22Rv1 (cell line): ENCODE results near the gene FAM135A.
"Not testable (repeated sequence)": the region's sequence is repeated elsewhere in the genome, so short reads cannot be mapped to it uniquely, and the experiment has no call there.

ENCODE experiments used
- H3K27ac ChIP-seq: fragments of 450-650 bp; 2 replicates; pipeline ENCODE4 v1.5.1; 2017
- ZFX ChIP-seq: fragments of 450-650 bp; IDR thresholded peaks from 2 replicates; pipeline ENCODE4 v1.6.1; 2017; ENCODE audit warnings: antibody characterized with exemption, borderline replicate concordance
- TF ChIP-seq, protein P1 (sequence below): fragments of 450-650 bp; IDR thresholded peaks from 2 replicates; pipeline ENCODE4 v1.5.1; 2017; ENCODE audit warnings: mild to moderate bottlenecking

The FAM135A gene

GRCh38 chr6:70470016-70470415 lies 56.7 kb downstream of the FAM135A start:
- no peak overlapping the region for H3K27ac ChIP-seq
- TF ChIP-seq, protein P1, sequence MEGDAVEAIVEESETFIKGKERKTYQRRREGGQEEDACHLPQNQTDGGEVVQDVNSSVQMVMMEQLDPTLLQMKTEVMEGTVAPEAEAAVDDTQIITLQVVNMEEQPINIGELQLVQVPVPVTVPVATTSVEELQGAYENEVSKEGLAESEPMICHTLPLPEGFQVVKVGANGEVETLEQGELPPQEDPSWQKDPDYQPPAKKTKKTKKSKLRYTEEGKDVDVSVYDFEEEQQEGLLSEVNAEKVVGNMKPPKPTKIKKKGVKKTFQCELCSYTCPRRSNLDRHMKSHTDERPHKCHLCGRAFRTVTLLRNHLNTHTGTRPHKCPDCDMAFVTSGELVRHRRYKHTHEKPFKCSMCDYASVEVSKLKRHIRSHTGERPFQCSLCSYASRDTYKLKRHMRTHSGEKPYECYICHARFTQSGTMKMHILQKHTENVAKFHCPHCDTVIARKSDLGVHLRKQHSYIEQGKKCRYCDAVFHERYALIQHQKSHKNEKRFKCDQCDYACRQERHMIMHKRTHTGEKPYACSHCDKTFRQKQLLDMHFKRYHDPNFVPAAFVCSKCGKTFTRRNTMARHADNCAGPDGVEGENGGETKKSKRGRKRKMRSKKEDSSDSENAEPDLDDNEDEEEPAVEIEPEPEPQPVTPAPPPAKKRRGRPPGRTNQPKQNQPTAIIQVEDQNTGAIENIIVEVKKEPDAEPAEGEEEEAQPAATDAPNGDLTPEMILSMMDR, result no peak
- no peak for TF ChIP-seq ZFX

DNA sequence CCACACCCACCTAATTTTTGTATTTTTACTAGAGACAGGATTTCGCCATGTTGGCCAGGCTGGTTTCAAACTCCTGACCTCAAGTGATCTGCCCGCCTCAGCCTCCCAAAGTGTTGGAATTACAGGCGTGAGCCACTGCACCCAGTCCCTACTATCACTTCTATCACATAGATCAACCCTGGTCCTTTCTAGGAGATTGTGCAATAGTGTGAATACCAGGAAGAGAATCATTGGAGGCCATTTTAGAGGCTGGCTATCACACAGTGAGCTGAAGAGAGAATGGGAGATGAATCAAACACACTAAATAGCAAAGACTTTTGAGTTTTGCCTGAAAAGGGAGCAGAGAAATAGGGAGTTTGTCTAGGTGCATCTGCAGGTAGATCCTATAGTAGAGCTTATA lies 57.2 kb downstream of the FAM135A start:
- not testable (repeated sequence) for H3K27ac ChIP-seq

GRCh38 chr6:70474751-70475150 lies 61.4 kb downstream of the FAM135A start:
- no peak overlapping the region for H3K27ac ChIP-seq
- no peak for TF ChIP-seq ZFX
- TF ChIP-seq, protein P1, result no peak

- H3K27ac ChIP-seq, result no peak overlapping the region
- TF ChIP-seq, protein P1, result no peak
- no peak for TF ChIP-seq ZFX
Measured at GRCh38 chr6:70479236-70479635, 65.9 kb downstream of the FAM135A start.

DNA sequence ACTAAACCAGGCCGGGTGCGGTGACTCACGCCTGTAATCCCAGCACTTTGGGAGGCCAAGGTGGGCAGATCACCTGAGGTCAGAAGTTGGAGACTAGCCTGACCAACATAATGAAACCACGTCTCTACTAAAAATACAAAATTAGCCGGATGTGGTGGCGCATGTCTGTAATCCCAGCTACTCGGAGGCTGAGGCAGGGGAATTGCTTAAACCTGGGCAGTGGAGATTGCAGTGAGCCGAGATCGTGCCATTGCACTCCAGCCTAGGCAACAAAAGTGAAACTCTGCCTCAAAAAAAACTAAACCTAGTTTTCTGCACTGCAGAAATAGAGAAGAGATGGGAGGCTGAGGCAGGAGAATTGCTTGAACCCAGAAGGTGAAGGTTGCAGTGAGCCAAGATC lies 73.3 kb downstream of the FAM135A start:
- not testable (repeated sequence) for H3K27ac ChIP-seq

- TF ChIP-seq ZFX, result no peak
- TF ChIP-seq, protein P1, result no peak
- H3K27ac ChIP-seq, result no peak overlapping the region
Measured at GRCh38 chr6:70489364-70489763, 76.1 kb downstream of the FAM135A start.

GRCh38 chr6:70494833-70495232 lies 81.5 kb downstream of the FAM135A start:
- H3K27ac ChIP-seq, result no peak overlapping the region
- TF ChIP-seq, protein P1, result no peak
- TF ChIP-seq ZFX, result no peak

DNA sequence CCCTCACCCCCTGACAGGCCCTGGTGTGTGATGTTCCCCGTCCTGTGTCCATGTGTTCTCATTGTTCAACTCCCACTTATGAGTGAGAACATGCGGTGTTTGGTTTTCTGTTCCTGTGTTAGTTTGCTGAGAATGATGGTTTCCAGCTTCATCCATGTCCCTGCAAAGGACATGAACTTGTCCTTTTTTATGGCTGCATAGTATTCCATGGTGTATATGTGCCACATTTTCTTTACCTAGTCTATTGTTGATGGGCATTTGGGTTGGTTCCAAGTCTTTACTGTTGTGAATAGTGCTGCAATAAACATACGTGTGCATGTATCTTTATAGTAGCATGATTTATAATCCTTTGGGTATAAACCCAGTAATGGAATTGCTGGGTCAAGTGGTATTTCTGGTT lies 82.5 kb downstream of the FAM135A start:
- not testable (repeated sequence) for H3K27ac ChIP-seq

DNA sequence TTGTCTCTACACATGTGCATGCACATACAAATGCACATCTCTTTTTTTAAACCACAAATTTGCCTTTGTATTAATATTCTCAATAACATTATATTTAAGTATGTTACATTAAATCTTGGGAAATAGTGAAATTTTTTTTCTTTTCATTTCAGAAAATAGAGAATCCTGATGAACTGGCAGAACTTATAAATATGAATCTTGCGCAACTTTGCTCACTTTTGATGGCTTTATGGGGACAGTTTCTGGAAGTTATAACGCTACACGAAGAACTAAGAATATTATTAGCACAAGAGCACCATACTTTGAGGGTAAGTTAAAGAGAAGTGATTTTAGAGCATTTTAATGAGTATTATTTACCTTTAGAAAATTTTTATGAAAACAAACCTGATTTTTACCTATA lies 89.2 kb downstream of the FAM135A start:
- no peak overlapping the region for H3K27ac ChIP-seq
- no peak for TF ChIP-seq ZFX
- TF ChIP-seq, protein P1, result no peak
